Endodermal cell (in vitro differentiated cells): ENCODE data around the gene TNFAIP8L2. TPM values are rescaled to one million over a fixed set of nuclear protein-coding genes. Genes with fewer than 3 reads are reported as not detected.

ENCODE experiments used
- DNase-seq: peaks from one replicate; pipeline ENCODE4 v3.0.0-alpha.2; 2017
- H3K27ac ChIP-seq: 2 replicates; pipeline ENCODE4 v1.5.1; 2013; ENCODE audit warnings: mild to moderate bottlenecking, low read depth, low read length, moderate library complexity
- H3K27me3 ChIP-seq: 2 replicates; pipeline ENCODE4 v1.6.1; 2013; ENCODE audit warnings: mild to moderate bottlenecking, low read length, moderate library complexity; ENCODE audit not compliant: insufficient read depth, control insufficient read depth, poor library complexity, severe bottlenecking
- H3K36me3 ChIP-seq: 2 replicates; pipeline ENCODE4 v1.7.0; 2013; ENCODE audit warnings: mild to moderate bottlenecking, low read length, moderate library complexity; ENCODE audit not compliant: control insufficient read depth, insufficient read depth
- H3K4me1 ChIP-seq: one replicate; pipeline ENCODE4 v1.7.0; 2013; ENCODE audit warnings: low read length; ENCODE audit not compliant: control insufficient read depth, insufficient read depth
- H3K4me3 ChIP-seq: 2 replicates; pipeline ENCODE4 v1.5.1; 2013; ENCODE audit warnings: mild to moderate bottlenecking, low read length, moderate library complexity
- H3K9ac ChIP-seq: 2 replicates; pipeline ENCODE4 v1.6.1; 2013; ENCODE audit warnings: mild to moderate bottlenecking, low read length, moderate library complexity; ENCODE audit not compliant: poor library complexity, severe bottlenecking; ENCODE audit errors: extremely low read depth
- H3K9me3 ChIP-seq: 2 replicates; pipeline ENCODE4 v1.6.1; 2013; ENCODE audit warnings: mild to moderate bottlenecking, low read length, moderate library complexity; ENCODE audit not compliant: control insufficient read depth
- H3K27ac Mint-ChIP-seq: 2 replicates; pipeline ENCODE4 v1.8.0; 2020; ENCODE audit warnings: mixed read lengths
- H3K27me3 Mint-ChIP-seq: 2 replicates; pipeline ENCODE4 v1.8.0; 2021; ENCODE audit warnings: mild to moderate bottlenecking, mixed read lengths; ENCODE audit not compliant: insufficient read depth
- H3K36me3 Mint-ChIP-seq: 2 replicates; pipeline ENCODE4 v1.8.0; 2020; ENCODE audit warnings: low read depth, mixed read lengths
- H3K4me1 Mint-ChIP-seq: 2 replicates; pipeline ENCODE4 v1.8.0; 2020; ENCODE audit warnings: mixed read lengths
- H3K4me3 Mint-ChIP-seq: 2 replicates; pipeline ENCODE4 v1.8.0; 2020; ENCODE audit warnings: mild to moderate bottlenecking, moderate library complexity, mixed read lengths
- H3K9me3 Mint-ChIP-seq: 2 replicates; pipeline ENCODE4 v1.8.0; 2020; ENCODE audit warnings: mild to moderate bottlenecking, mixed read lengths
- CTCF ChIP-seq: fragments of 200-600 bp; sonication (generic); conservative IDR thresholded peaks from 2 replicates; pipeline ENCODE4 v1.5.0; 2021; ENCODE audit warnings: antibody characterized with exemption, mild to moderate bottlenecking
- WGBS, 2 experiments: methylation state at CpG; one replicate each; pipeline versions ENCODE4 v1.1.5 to v1.1.7; 2013; ENCODE audit warnings: missing lambda C conversion rate in 2 of 2, mixed read lengths in 1 of 2; ENCODE audit not compliant: insufficient coverage in 1 of 2, insufficient read length in 1 of 2; 5-methylcytosine and 5-hydroxymethylcytosine counted together
- total RNA-seq, 2 donors: library from RNA; stranded (reverse); fragmentation: NEBNext Ultra II Directional in 1 of 2; extraction: Animal tissue kit (Norgen Biotek cat#: 25700) in 1 of 2; gene quantifications; 2 replicates in 1 of 2; 3 replicates in 1 of 2; pipeline ENCODE4 v1.2.1, GENCODE V29; 2021

TNFAIP8L2 gene
- total RNA-seq, 2 donors from 2014 or later: not detected

GRCh38 chr1:151143057-151143435, 13.4 kb upstream of the TNFAIP8L2 start:
- no peak overlapping the region for H3K4me3 Mint-ChIP-seq
- no peaks in the 10 kb centered on the region for H3K9me3 Mint-ChIP-seq
- no peak overlapping the region for H3K9ac ChIP-seq
- H3K4me1 ChIP-seq: no peaks in the 10 kb centered on the region
- H3K4me3 ChIP-seq: no peak overlapping the region
- no peak for TF ChIP-seq CTCF
- peaks cover 22% of the 10 kb centered on the region for H3K36me3 ChIP-seq
- H3K27me3 Mint-ChIP-seq: peaks cover 6% of the 10 kb centered on the region
- H3K27ac Mint-ChIP-seq: no peak overlapping the region
- no peaks in the 10 kb centered on the region for H3K27me3 ChIP-seq
- H3K27ac ChIP-seq: no peak overlapping the region
- no peaks in the 10 kb centered on the region for H3K9me3 ChIP-seq
- peak; percentile 49 for DNase-seq
- H3K4me1 Mint-ChIP-seq: peaks cover 27% of the 10 kb centered on the region
- WGBS, 2 experiments: 71% methylated on average over 7 of the region's 7 CpGs; no CpG with 5 or more reads in 1 of the 2 experiments
- peaks cover 16% of the 10 kb centered on the region for H3K36me3 Mint-ChIP-seq

- peaks cover 11% of the 10 kb centered on the region for H3K36me3 Mint-ChIP-seq
- Histone ChIP-seq H3K4me1 (no peaks in the 10 kb centered on the region), H3K4me3 (no peak overlapping the region), H3K9me3 (no peaks in the 10 kb centered on the region), H3K9ac (no peak overlapping the region), H3K27me3 (no peaks in the 10 kb centered on the region), H3K27ac (no peak overlapping the region), H3K36me3 (peaks cover 22% of the 10 kb centered on the region)
- WGBS, 2 experiments: 77% methylated on average over 5 of the region's 5 CpGs; no CpG with 5 or more reads in 1 of the 2 experiments
- TF ChIP-seq CTCF: no peak
- no peak overlapping the region for H3K4me3 Mint-ChIP-seq
- H3K9me3 Mint-ChIP-seq: no peaks in the 10 kb centered on the region
- H3K27ac Mint-ChIP-seq: no peak overlapping the region
- peaks cover 27% of the 10 kb centered on the region for H3K4me1 Mint-ChIP-seq
- DNase-seq: peak; percentile 67
- peaks cover 11% of the 10 kb centered on the region for H3K27me3 Mint-ChIP-seq
Observed at GRCh38 chr1:151143986-151144385, 12.5 kb upstream of the TNFAIP8L2 start.

- Histone ChIP-seq H3K9ac (peak overlapping the region; percentile 51), H3K9me3 (no peaks in the 10 kb centered on the region), H3K27me3 (no peaks in the 10 kb centered on the region), H3K4me1 (no peaks in the 10 kb centered on the region), H3K36me3 (peaks cover 16% of the 10 kb centered on the region), H3K27ac (no peak overlapping the region), H3K4me3 (peak overlapping the region; percentile 92)
- TF ChIP-seq CTCF: no peak
- peak; percentile 72 for DNase-seq
- no peaks in the 10 kb centered on the region for H3K9me3 Mint-ChIP-seq
- H3K27me3 Mint-ChIP-seq: peaks cover 11% of the 10 kb centered on the region
- peaks cover 6% of the 10 kb centered on the region for H3K36me3 Mint-ChIP-seq
- peak overlapping the region; percentile 85 for H3K4me3 Mint-ChIP-seq
- no peak overlapping the region for H3K27ac Mint-ChIP-seq
- WGBS, 2 experiments: 60 to 81% methylated on average over 3 to 7 of the region's 7 CpGs
- peaks cover 27% of the 10 kb centered on the region for H3K4me1 Mint-ChIP-seq
Observed at GRCh38 chr1:151144474-151145303, 11.8 kb upstream of the TNFAIP8L2 start.
